Panc1 (cell line): ENCODE measurements around the gene ATP6V0B. TPM values are rescaled to one million over a fixed set of nuclear protein-coding genes. Genes with fewer than 3 reads are reported as not detected.

Experiments
- ATAC-seq: fragments of 200-7000 bp; cut with Tn5 transposase; 2 replicates; pipeline ENCODE4 v1.9.1; 2020; ENCODE audit warnings: mild to moderate bottlenecking, moderate library complexity
- BruUV-seq: library from RNA; stranded (reverse); fragments of 400-500 nt; replicated peaks from 2 replicates; lab custom pipeline; 2021; lab: Mats Ljungman, UMichigan
- CTCF ChIA-PET: fragments of 300-600 bp; sonication (Branson Sonifier 250); formaldehyde crosslinking; loops from one replicate; lab custom pipeline; 2022; ENCODE audit warnings: antibody characterized with exemption; lab: Charles Lee
- POLR2A ChIA-PET: fragments of 300-600 bp; sonication (Branson Sonifier 250); formaldehyde crosslinking; loops from one replicate; lab custom pipeline; 2022; ENCODE audit warnings: antibody characterized with exemption; lab: Charles Lee
- DNase-seq: peaks from one replicate; pipeline ENCODE4 v3.0.0-alpha.2; 2010; ENCODE audit warnings: low read depth, low spot score
- H3K27ac ChIP-seq: 2 replicates; pipeline ENCODE4 v1.5.1; 2011; ENCODE audit warnings: mild to moderate bottlenecking, low read length, inconsistent platforms
- H3K27me3 ChIP-seq: fragments of 200-500 bp; sonication (Bioruptor generic); 2 replicates; pipeline ENCODE4 v1.6.0; 2014; ENCODE audit warnings: low read length, inconsistent platforms; ENCODE audit not compliant: control insufficient read depth, insufficient read depth
- H3K36me3 ChIP-seq: fragments of 200-500 bp; sonication (Bioruptor generic); 2 replicates; pipeline ENCODE4 v1.5.1; 2014; ENCODE audit warnings: inconsistent platforms, mild to moderate bottlenecking, low read length, moderate library complexity; ENCODE audit not compliant: control insufficient read depth, insufficient read depth
- H3K4me1 ChIP-seq: 2 replicates; pipeline ENCODE4 v1.5.1; 2011; ENCODE audit warnings: inconsistent platforms, mild to moderate bottlenecking, low read length, moderate library complexity; ENCODE audit not compliant: control insufficient read depth, insufficient read depth
- H3K4me3 ChIP-seq, 2 experiments: 2 replicates each; pipeline ENCODE4 v1.5.1; 2011 to 2012; ENCODE audit warnings: low read depth in 2 of 2, low read length in 2 of 2, mild to moderate bottlenecking in 2 of 2, inconsistent platforms in 1 of 2, moderate library complexity in 1 of 2
- H3K9me3 ChIP-seq: fragments of 200-500 bp; sonication (Bioruptor generic); 2 replicates; pipeline ENCODE4 v1.5.1; 2014; ENCODE audit warnings: low read depth, mild to moderate bottlenecking, inconsistent platforms, low read length, moderate library complexity; ENCODE audit not compliant: control insufficient read depth, insufficient read depth
- CTCF ChIP-seq: fragments of 450-650 bp; IDR thresholded peaks from 2 replicates; pipeline ENCODE4 v1.5.1; 2017; ENCODE audit warnings: mild to moderate bottlenecking
- POLR2AphosphoS5 ChIP-seq: IDR thresholded peaks from 2 replicates; pipeline ENCODE4 v1.6.1; 2012; ENCODE audit warnings: mild to moderate bottlenecking, low read depth, low read length, moderate library complexity
- REST ChIP-seq, 2 experiments: IDR thresholded peaks; 2 replicates each; pipeline ENCODE4 v1.6.1; 2011 to 2012; ENCODE audit warnings: low read depth in 2 of 2, control low read depth in 1 of 2, low read length in 1 of 2, mild to moderate bottlenecking in 1 of 2, moderate library complexity in 1 of 2; ENCODE audit not compliant: insufficient read depth in 1 of 2
- SIN3A ChIP-seq: IDR thresholded peaks from 2 replicates; pipeline ENCODE4 v1.6.1; 2012; ENCODE audit warnings: low read depth, mild to moderate bottlenecking, low read length, moderate library complexity, borderline replicate concordance; ENCODE audit not compliant: insufficient read depth
- TCF7L2 ChIP-seq: IDR thresholded peaks from 2 replicates; pipeline ENCODE4 v1.6.1; 2011; ENCODE audit warnings: mild to moderate bottlenecking, low read depth, low read length, inconsistent platforms
- in situ Hi-C: cut with HindIII; loops from 2 replicates; pipeline ENCODE4 v1.10.0; 2016; ENCODE audit warnings: low sequenced_read_pairs, low pct_unique_long_range_greater_than_20kb
- intact Hi-C: fragments of 100-400 bp; cut with micrococcal nuclease; formaldehyde crosslinking; loops from one replicate; pipeline ENCODE4 v1.10.0; 2022; ENCODE audit not compliant: unreplicated experiment
- total RNA-seq: library from RNA; stranded (reverse); gene quantifications from one replicate; pipeline ENCODE4 v1.2.1, GENCODE V29; 2021; ENCODE audit not compliant: unreplicated experiment

Gene ATP6V0B
- total RNA-seq, 1 experiment from 2014 or later = 134 TPM

DNA sequence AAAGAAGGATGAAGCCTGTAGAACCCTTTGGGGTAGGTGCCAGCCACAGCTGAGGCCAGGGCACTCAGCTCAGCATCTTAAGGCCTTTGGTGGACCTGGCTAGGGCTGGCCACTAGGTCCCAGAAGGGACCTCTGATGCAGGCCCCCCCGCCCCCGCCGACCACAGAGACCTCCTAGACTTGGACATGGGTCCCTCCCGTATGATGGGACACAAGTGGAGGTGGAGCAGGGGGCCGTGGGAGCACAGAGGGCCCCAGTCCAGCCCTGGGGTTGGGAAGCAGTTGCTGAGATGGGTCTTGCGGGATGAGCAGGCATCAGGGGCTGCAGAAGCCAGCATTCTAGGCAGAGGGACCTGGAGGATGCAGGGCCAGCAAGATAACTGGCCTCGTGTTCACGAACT is 7.5 kb downstream of the ATP6V0B start:
- Histone ChIP-seq H3K27me3 (no peaks in the 10 kb centered on the region), H3K4me1 (peaks cover 19% of the 10 kb centered on the region), H3K27ac (no peak overlapping the region), H3K36me3 (0 out of 2 replicates have a peak, but pooled peaks cover 3% of the 10 kb centered on the region), H3K9me3 (no peaks in the 10 kb centered on the region), H3K4me3 (no peak overlapping the region)
- in situ Hi-C loops (no loop called here), intact Hi-C loops (no loop called here)
- CTCF ChIA-PET = no interaction called here
- no peak for TF ChIP-seq POLR2AphosphoS5
- no peak for TF ChIP-seq TCF7L2
- no peak for TF ChIP-seq CTCF
- no peak for TF ChIP-seq REST (IDR thresholded peaks at IDR 0.05; ENCODE audit: insufficient read depth in 1 of 2, low read depth in 2 of 2, low read length in 1 of 2)
- no peak for TF ChIP-seq SIN3A
- DNase-seq (no peak), ATAC-seq (no peak)
- POLR2A ChIA-PET = no interaction called here
- no TSS peak for BruUV-seq

DNA sequence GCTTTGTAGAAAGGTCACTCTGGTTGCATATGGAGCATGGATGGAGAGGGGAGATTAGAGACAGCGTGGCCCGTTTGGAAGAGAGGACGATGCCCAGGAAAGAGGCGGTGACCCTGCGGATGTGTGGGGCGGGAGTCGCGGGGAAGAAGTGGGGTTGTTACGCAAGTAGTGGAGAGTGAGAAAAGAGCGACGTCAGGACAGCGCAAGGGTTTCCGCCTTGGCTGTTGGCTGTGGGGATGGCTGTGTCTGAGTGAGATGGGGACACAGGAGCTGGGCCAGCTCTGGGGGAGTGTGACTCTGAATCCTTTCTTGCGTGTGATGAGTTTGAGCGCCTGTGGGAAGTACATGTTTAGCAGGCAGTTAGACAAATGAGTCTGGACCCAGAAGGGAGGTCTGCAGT is 8.0 kb downstream of the ATP6V0B start:
- Histone ChIP-seq H3K9me3 (no peaks in the 10 kb centered on the region), H3K4me1 (peaks cover 17% of the 10 kb centered on the region), H3K27me3 (no peaks in the 10 kb centered on the region), H3K4me3 (no peak overlapping the region), H3K36me3 (0 out of 2 replicates have a peak, but pooled peaks cover 3% of the 10 kb centered on the region), H3K27ac (no peak overlapping the region)
- CTCF ChIA-PET = no interaction called here
- in situ Hi-C loops = no loop called here
- BruUV-seq = no TSS peak
- intact Hi-C loops = no loop called here
- POLR2A ChIA-PET = no interaction called here
- TF ChIP-seq CTCF (no peak), TCF7L2 (no peak), REST (IDR thresholded peaks at IDR 0.05; ENCODE audit: insufficient read depth in 1 of 2, low read depth in 2 of 2, low read length in 1 of 2) (no peak), POLR2AphosphoS5 (no peak), SIN3A (no peak)
- no peak for DNase-seq
- ATAC-seq = no peak
